HL-60/S4 (cell line): ENCODE measurements around the gene UGT2A2.

Experiments used
- in situ Hi-C: fragments of 300-500 bp; cut with MboI; formaldehyde crosslinking; loops from 2 replicates; pipeline ENCODE4 v1.14.3; 2022; ENCODE audit warnings: low sequenced_read_pairs

UGT2A2 gene

DNA sequence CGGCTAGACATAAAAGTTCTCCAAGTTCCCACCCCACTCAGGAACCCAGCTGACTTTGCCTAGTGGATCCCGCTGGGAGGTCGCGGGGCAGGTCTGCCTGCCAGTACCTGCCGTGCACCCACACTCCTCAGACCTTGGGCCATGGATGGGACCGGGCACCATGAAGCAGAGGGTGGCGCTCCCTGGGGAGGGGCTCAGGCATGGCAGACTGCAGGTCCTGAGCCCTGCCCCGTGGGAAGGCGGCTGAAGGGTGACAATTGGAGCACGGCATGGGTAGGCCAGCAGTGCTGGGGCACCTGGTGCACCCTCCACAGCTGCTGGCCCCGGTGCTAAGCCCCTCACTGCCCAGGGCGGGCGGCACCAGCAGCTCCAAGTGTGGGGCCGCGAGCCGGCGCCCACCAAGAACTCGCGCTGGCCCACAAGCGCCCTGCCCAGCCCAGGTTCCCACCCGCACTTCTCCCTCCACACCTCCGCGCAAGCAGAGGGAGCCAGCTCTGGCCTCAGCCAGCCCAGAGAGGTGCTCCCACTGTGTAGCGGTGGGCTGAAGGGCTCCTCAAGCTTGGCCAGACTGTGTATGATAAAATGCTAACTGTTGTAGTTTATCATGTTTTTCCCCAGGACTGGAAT, 63.1 kb downstream of the UGT2A2 start:
- in situ Hi-C loops = no loop called here

- in situ Hi-C loops = no loop called here
These were observed 70.7 kb downstream of the UGT2A2 start for GRCh38 chr4:69568787-69569186.

DNA sequence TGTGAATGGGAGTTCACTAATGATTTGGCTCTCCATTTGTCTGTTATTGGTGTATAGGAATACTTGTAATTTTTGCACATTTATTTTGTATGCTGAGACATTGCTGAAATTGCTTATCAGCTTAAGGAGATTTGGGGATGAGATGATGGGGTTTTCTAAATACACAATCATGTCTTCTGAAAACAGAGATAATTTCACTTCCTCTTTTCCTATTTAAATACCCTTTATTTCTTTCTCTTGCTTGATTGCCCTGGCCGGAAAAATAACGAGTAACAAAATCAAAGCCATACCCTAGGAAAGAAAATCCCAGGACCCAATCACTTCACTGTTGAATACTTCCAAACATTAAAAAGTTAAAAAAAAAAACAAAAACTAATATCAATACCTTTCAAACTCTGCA, 76.0 kb downstream of the UGT2A2 start:
- in situ Hi-C loops = no loop called here

DNA sequence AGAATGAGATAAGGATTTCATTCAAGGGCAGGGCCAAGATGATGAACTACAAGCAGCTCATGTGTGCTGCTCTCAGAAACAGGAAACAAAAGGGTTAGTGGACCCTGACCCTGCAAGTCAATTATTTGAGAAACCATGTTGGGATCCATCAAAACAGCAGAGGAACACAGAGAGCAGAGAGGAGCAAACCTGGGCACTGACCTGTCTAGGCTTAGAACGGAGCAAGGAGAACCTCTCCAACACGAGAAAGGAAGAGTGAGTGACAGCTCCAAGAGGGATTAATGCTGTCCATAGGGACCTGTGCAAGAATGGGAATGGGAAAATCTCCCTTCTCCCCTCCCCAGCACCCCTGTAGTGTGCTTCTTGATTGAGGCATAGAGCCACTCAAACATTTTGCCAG, 89.8 kb downstream of the UGT2A2 start:
- in situ Hi-C loops = no loop called here

DNA sequence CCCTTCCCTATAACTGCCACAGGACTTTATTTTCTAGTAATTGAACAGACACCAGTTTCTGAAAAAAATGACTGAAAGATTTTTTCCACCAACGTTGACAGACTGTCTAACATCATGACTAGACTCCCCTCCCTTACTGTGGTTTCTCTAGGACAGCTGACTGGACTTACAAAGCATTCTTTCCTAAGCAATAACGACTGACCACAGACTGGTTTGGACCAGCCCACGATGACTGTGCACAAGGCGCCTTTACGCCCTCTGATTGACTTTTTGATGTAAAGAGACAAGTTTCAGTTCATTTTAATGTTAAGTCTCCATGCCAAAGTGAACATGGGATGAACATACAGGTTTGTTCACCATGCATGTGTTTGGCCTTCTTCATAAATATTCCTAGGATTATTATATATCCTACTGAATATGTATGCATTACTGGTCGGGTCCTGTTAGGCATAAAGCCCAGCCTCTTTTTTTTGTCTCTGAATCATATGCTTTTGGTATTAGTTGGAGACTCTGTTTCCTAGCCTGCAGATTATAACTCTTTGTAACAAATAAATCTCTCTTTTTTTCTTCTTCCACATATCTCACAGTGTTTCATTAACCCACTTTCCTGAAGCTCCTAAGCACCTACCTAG, 93.2 kb downstream of the UGT2A2 start:
- in situ Hi-C loops = no loop called here
